ENCODE measurements around the gene MNX1. TPM values are rescaled to one million over a fixed set of nuclear protein-coding genes. Genes with fewer than 3 reads are reported as not detected.

MNX1 gene
- total RNA-seq, 2 donors from 2014 or later: 14.3 to 39.6 TPM

GRCh38 chr7:157002819-157003421 lies 7.5 kb downstream of the MNX1 start:
- TF ChIP-seq POLR2A (IDR thresholded peaks at IDR 0.05): no peak
- ATAC-seq: no peak
- Histone ChIP-seq H3K9me3 (no peaks in the 10 kb centered on the region), H3K27ac (peak overlapping the region in 3 of 4 donors; percentile 72 to 94 (median 83)), H3K4me3 (no peak overlapping the region), H3K27me3 (no peaks in the 10 kb centered on the region), H3K36me3 (replicated peaks in 1 of 2; ENCODE audit: insufficient read depth in 1 of 2, low read depth in 2 of 2) (no peaks in the 10 kb centered on the region), H3K4me1 (peaks cover 28% of the 10 kb centered on the region)
- peak in 2 of 4 donors; percentile 31 to 40 for DNase-seq
- WGBS, 2 donors: 45 to 51% methylated on average over 14 to 47 of the region's 47 CpGs
- intact Hi-C loops (cut with DNase I): loop anchor here (10.0 kb wide), 1 partner anchor 132 kb away; the partner anchor contains the start of gene UBE3C

- H3K4me3 ChIP-seq: no peak overlapping the region
- H3K36me3 ChIP-seq (replicated peaks in 1 of 2; ENCODE audit: insufficient read depth in 1 of 2, low read depth in 2 of 2): no peaks in the 10 kb centered on the region
- H3K9me3 ChIP-seq: no peaks in the 10 kb centered on the region
- no peaks in the 10 kb centered on the region for H3K27me3 ChIP-seq
- 52 to 64% methylated on average over 20 to 31 of the region's 32 CpGs for WGBS, 2 donors
- intact Hi-C loops (cut with DNase I): loop anchor here (10.0 kb wide), 1 partner anchor 133 kb away; the partner anchor contains the start of gene UBE3C
- DNase-seq (no peak), ATAC-seq (no peak)
- H3K27ac ChIP-seq: peak overlapping the region in 3 of 4 donors; percentile 72 to 94 (median 83)
- no peak for TF ChIP-seq CTCF (IDR thresholded peaks at IDR 0.05)
- no peak for TF ChIP-seq POLR2A (IDR thresholded peaks at IDR 0.05)
- peaks cover 26% of the 10 kb centered on the region for H3K4me1 ChIP-seq
Observed at GRCh38 chr7:157001920-157002818, 8.3 kb downstream of the MNX1 start.

GRCh38 chr7:157000741-157001653 lies 9.5 kb downstream of the MNX1 start:
- Histone ChIP-seq H3K4me3 (peak overlapping the region; percentile 67 to 69), H3K27me3 (no peaks in the 10 kb centered on the region), H3K36me3 (replicated peaks in 1 of 2; ENCODE audit: insufficient read depth in 1 of 2, low read depth in 2 of 2) (no peaks in the 10 kb centered on the region), H3K4me1 (peaks cover 26% of the 10 kb centered on the region), H3K27ac (peak overlapping the region; percentile 79 to 94 (median 90)), H3K9me3 (no peaks in the 10 kb centered on the region)
- WGBS, 2 donors: 45 to 63% methylated on average over 24 to 25 of the region's 25 CpGs
- no peak for DNase-seq
- ATAC-seq: no peak
- intact Hi-C loops (cut with DNase I): loop anchor here (10.0 kb wide), 1 partner anchor 134 kb away; the partner anchor contains the start of gene UBE3C
- TF ChIP-seq POLR2A (IDR thresholded peaks at IDR 0.05) (peak in 2 of 3 donors; percentile 4 to 11), CTCF (IDR thresholded peaks at IDR 0.05) (no peak)

GRCh38 chr7:156999958-157000726 lies 10.3 kb downstream of the MNX1 start:
- Histone ChIP-seq H3K36me3 (replicated peaks in 1 of 2; ENCODE audit: insufficient read depth in 1 of 2, low read depth in 2 of 2) (no peaks in the 10 kb centered on the region), H3K27me3 (no peaks in the 10 kb centered on the region), H3K27ac (peak overlapping the region; percentile 79 to 94 (median 90)), H3K9me3 (no peaks in the 10 kb centered on the region), H3K4me3 (peak overlapping the region; percentile 67 to 69), H3K4me1 (peaks cover 21% of the 10 kb centered on the region)
- 0 to 1% methylated on average over 18 to 56 of the region's 75 CpGs for WGBS, 2 donors
- peak; percentile 42 for ATAC-seq
- intact Hi-C loops (cut with DNase I): loop anchor here (10.0 kb wide), 1 partner anchor 135 kb away; the partner anchor contains the start of gene UBE3C
- DNase-seq: peak in 3 of 4 donors; percentile 58 to 66 (median 64)
- TF ChIP-seq CTCF (IDR thresholded peaks at IDR 0.05): peak in 2 of 7 experiments; percentile 8 to 17
- peak in 1 of 3 donors; percentile 19 for TF ChIP-seq POLR2A (IDR thresholded peaks at IDR 0.05)

Data from body of pancreas (tissue), 4 donors.